GM10266 (cell line): ENCODE results near the gene PEF1.

Source experiments
- DNase-seq: peaks from one replicate; pipeline ENCODE4 v3.0.0; 2012; ENCODE audit errors: extremely low spot score
- TF ChIP-seq, protein P1 (sequence below): IDR thresholded peaks from 2 replicates; pipeline ENCODE4 v1.5.1; 2012; ENCODE audit warnings: mild to moderate bottlenecking, low read depth; ENCODE audit not compliant: control insufficient read depth, insufficient read depth; ENCODE audit errors: missing control alignments

Gene PEF1

DNA sequence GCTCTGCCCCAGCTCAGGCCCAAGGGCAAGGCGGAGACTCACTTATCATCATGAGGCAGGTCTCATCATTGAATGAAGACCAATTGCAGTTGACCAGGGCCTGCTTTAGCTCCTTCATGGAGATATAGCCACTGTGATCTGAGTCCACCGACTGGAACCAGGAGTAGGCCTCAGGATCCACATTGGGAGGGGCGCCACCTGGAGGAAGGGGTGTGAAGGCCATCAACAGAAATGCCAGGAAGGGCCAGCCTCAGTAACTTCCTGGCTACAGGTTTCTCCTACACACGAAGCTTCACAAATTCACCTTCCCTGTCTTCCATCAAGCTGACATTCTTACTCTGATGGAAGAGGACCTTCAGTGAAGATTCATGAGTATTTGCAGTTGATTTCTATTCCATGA lies 11.6 kb downstream of the PEF1 start:
- DNase-seq = no peak
- TF ChIP-seq, protein P1, sequence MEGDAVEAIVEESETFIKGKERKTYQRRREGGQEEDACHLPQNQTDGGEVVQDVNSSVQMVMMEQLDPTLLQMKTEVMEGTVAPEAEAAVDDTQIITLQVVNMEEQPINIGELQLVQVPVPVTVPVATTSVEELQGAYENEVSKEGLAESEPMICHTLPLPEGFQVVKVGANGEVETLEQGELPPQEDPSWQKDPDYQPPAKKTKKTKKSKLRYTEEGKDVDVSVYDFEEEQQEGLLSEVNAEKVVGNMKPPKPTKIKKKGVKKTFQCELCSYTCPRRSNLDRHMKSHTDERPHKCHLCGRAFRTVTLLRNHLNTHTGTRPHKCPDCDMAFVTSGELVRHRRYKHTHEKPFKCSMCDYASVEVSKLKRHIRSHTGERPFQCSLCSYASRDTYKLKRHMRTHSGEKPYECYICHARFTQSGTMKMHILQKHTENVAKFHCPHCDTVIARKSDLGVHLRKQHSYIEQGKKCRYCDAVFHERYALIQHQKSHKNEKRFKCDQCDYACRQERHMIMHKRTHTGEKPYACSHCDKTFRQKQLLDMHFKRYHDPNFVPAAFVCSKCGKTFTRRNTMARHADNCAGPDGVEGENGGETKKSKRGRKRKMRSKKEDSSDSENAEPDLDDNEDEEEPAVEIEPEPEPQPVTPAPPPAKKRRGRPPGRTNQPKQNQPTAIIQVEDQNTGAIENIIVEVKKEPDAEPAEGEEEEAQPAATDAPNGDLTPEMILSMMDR = peak; percentile 39

- TF ChIP-seq, protein P1 = no peak
Observed at GRCh38 chr1:31632649-31633048, 12.0 kb downstream of the PEF1 start.

DNA sequence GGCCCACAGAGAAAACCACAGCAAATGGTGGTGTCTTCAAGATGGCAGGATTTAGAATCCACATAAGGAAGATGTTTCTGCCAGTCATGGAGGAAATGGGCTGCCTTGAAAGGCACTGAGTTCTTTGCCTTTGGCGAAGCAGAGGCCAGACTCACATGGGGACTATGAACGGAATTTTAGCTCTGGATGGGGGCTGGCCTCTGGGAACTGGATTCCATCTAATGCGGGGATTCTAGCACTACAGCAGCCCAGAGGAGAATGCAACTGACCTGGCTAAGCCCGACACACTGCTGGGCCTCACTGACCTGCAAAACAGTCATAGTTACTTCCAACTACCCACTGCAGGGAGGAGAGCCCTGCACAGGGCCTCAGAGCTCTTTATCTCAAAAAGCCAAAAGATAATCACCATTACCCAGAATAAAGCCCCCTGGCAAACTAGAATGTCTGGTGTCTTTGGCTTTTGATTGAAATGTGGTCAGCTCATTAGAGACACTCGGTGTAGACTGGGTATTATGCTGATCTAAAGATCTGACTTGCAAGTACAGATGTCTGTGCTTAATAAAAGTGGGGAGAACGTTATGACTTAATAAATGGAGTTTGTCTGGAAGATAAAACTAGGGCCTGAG lies 15.6 kb downstream of the PEF1 start:
- TF ChIP-seq, protein P1 = no peak
- no peak for DNase-seq

More at GRCh38 chr1:31632649-31633048, 12.0 kb downstream of the PEF1 start:
- DNase-seq = no peak

DNA sequence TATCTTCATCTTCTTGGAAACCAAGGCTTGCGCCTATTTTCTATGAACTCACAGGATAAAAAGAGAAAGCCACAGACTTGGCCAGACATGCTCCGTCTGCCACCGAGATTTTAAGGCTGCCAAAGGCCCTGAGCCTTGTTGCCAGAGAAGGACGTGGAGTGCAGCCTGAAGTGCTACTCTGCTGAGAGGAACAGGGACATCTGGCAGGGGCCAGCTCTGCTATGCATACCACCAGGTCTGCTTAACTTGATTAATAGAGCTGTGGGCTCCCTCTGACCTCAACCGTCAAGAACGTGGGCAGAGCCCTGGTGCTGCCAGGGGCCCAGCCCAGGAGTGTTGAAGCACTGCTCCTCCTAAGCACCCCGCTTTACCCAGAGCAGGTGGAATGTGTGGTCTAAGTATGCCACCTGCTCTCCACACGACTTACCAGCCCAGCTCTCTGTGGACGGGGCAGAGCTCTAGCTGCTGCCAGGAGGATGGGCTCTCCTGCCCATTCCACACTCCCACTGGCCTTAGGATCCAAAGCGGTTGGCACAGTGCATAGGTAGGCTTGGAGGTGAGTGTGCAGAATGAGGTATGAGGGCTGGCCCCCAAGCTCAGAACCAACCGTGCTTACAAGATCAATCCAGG lies 16.6 kb downstream of the PEF1 start:
- TF ChIP-seq, protein P1 = no peak
- DNase-seq = no peak

DNA sequence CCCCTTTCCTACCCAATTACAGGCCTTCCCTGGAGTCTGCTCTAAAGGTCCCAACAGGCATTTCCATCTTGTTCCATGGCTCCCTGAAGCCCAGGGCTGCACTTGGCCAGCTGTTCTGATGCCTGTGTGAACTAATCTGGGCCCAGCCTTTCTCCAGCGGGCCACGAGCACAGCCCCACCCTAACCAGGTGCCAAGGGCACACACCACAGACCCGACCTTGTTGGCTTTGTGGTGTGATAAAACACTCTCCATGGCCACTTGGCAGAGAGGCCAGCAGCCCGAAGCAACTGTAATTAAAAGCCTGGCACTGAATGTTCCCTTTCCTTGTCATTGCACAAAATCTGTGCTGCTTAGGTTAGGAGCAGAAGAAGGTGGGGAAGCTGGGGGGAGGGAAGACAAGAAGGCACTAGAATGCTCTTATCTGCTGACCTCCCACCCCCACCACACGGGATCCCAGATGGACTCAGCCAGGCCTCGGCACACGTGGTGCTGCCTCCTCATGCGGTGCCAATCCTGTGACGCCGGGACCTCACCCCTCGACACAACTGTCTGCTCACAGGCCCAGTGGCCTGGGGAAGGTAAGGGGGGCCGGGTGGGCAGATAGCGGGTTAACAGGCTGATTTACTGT lies 17.3 kb downstream of the PEF1 start:
- DNase-seq = no peak
- TF ChIP-seq, protein P1 = no peak

DNA sequence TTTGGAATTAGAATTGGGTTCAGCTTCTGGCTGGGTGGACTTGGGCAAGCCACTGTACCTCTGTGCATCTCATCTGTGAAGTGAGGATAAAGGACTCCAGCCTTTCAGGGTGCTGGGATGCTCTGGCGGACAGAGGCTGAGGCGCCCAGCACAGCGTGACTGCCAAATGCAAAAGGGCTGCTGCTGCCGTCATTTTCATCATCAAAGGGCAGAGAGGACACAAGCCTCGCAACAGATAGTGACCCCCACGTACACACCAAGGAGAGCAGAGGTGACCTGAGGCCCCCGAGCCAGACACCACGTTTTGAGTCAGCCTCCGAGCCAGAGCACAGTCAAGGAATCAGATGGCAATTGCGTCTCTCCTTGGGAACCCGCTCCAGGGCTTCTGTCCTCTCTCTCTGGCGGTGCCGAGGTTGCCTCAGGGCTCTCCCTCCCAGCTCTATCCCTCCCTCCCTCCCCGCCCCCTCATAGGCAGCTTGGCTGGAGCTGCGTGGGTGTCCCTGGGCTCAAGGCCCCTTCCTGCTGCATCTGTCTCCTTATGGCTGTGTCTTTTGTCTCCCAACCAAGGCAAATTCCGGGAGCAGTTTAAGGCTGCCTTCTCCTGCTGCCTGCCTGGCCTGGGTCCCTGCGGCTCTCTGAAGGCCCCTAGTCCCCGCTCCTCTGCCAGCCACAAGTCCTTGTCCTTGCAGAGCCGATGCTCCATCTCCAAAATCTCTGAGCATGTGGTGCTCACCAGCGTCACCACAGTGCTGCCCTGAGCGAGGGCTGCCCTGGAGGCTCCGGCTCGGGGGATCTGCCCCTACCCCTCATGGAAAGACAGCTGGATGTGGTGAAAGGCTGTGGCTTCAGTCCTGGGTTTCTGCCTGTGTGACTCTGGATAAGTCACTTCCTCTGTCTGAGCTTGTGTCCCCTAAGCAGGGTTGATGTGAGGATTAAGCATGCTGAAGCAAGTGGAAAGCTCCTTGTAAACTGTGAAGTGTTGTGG lies 18.2 kb downstream of the PEF1 start:
- TF ChIP-seq, protein P1 = no peak
- DNase-seq = no peak
